ENCODE results near the gene TPM1. TPM values are rescaled to one million over a fixed set of nuclear protein-coding genes. Genes with fewer than 3 reads are reported as not detected.
A peak's percentile ranks its signal among the peaks of the same experiment; 100 is the strongest.

TPM1 gene
- total RNA-seq, 4 donors from 2014 or later: 167 to 702 (median 252) TPM

DNA sequence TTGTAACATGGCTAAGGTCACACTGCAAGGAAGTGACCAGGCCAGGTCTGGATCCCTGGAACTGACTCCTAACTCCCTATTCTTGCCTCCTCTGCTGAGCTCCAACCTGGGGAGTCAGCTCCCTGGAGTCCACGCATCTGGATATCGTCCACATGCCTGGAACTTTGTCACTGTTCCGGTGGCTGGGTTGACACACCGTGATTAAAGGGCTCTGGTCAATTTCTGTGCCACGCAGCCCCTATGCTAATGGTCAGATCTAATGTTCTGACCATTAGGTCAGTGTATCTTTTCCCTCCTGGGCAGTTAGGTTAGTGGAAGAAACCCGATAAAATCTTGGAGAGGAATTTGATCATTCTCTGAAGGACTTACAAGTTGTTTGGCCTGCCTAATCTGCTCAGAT lies 1.6 kb upstream of the TPM1 start:
- TF ChIP-seq, protein P1, sequence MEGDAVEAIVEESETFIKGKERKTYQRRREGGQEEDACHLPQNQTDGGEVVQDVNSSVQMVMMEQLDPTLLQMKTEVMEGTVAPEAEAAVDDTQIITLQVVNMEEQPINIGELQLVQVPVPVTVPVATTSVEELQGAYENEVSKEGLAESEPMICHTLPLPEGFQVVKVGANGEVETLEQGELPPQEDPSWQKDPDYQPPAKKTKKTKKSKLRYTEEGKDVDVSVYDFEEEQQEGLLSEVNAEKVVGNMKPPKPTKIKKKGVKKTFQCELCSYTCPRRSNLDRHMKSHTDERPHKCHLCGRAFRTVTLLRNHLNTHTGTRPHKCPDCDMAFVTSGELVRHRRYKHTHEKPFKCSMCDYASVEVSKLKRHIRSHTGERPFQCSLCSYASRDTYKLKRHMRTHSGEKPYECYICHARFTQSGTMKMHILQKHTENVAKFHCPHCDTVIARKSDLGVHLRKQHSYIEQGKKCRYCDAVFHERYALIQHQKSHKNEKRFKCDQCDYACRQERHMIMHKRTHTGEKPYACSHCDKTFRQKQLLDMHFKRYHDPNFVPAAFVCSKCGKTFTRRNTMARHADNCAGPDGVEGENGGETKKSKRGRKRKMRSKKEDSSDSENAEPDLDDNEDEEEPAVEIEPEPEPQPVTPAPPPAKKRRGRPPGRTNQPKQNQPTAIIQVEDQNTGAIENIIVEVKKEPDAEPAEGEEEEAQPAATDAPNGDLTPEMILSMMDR (IDR thresholded peaks at IDR 0.05): no peak
- ATAC-seq (ENCODE audit: low FRiP score) (no peak), DNase-seq (ENCODE audit: low spot score) (no peak)

DNA sequence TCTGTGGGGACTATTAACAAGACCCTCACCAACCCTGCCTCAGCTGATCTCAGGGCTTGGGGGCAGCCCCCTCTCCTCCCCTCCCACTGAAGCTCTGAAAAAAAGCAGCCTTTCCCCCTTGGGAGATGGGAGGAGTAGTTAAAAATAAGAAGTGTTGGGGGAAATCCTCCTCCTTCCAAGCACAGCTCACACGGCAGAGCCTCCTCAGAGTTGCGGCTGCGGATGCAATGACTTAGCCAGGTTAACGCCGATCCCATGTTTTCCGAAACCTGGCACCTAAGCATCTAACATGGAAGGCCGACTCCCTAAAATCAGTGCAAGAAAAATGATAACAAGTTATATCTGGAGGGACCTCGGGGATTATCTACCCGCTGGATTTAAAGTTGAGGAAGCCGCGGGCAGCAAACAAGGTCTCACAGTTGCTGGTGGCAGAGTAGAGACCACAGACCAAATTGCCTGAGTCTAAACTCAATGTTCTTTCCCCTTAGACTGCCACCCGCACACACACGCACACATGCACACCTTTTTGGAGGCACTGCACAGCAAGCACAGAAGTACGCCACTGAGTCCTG lies 1.1 kb upstream of the TPM1 start:
- DNase-seq (ENCODE audit: low spot score): no peak
- ATAC-seq (ENCODE audit: low FRiP score): no peak
- TF ChIP-seq, protein P1 (IDR thresholded peaks at IDR 0.05): no peak

DNA sequence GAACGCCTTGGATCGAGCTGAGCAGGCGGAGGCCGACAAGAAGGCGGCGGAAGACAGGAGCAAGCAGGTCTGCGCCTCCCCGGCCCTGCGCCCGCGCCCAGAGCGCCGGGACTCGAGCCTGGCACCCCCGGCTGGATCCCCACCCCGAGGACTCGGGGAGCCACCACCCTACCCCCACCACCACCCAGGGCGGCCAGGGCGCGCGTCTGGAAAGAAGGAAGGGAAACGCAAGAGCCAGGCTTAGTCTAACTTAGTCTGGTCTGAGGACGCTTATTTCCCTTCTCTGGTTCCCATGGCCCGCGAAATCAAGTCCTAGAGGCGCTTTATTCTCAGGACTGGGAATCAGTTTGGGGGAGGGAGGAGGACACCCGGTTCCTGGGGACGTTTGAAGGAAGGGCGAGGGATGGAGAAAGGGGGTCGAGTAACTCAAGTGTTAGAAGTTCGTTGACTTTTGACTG lies 359 bp downstream of the TPM1 start:
- ATAC-seq (ENCODE audit: low FRiP score): peak; percentile 16
- no peak for DNase-seq (ENCODE audit: low spot score)
- TF ChIP-seq, protein P1 (IDR thresholded peaks at IDR 0.05): no peak

DNA sequence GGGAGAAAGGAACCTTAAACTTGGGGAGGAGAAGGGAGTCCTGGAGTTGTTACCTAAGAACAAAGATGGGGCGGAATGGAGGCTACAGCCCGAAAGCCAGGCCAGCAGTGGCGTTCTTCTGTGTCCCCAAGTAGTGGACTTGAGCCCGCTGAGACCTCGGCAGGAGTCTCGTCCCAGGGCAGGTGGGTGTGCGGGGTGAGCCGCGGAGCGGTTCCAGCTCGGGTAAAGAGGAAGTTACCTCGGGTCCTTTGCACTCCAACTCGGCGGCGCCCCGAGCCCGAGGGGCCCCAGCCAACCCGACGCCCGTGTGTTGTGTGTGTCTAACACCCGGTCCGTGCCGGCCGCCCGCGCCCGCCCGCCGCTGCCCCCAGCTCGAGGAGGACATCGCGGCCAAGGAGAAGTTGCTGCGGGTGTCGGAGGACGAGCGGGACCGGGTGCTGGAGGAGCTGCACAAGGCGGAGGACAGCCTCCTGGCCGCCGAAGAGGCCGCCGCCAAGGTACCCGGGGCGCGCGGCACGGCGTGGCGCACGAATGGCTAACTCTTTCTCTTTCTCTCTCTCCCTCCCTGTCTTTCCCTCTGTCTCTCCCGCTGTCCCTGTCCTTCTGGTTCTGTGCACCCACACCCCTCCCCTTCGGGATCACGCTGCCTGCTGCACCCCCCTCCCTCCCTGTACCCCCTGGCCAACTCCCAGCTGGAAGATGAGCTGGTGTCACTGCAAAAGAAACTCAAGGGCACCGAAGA lies 959 bp downstream of the TPM1 start:
- DNase-seq (ENCODE audit: low spot score) (no peak), ATAC-seq (ENCODE audit: low FRiP score) (no peak)
- TF ChIP-seq, protein P1 (IDR thresholded peaks at IDR 0.05): no peak

DNA sequence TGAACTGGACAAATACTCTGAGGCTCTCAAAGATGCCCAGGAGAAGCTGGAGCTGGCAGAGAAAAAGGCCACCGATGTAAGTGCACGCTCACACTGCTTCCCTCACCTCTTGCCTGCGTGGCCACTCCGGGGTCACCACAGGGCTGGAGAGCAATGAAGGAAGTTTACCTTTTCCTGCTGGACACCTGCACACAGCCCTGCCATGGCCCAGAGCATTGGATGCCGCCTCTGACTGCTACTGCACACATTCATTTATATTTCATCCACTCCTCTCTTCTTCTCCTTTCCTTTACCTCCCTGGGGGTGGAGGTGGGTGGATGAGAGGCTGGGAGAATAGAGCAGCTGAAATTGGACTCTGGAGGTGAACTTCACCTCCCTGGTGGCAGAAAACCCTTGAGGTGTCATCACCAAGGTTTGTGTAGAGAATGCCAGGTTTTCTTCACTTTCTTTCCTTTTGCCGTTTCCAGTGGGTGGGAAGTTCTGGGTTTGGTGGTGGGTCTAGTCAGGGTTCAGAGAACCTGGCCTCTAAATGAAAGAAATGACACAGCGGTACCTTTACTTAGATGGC lies 1.6 kb downstream of the TPM1 start:
- no peak for ATAC-seq (ENCODE audit: low FRiP score)

DNA sequence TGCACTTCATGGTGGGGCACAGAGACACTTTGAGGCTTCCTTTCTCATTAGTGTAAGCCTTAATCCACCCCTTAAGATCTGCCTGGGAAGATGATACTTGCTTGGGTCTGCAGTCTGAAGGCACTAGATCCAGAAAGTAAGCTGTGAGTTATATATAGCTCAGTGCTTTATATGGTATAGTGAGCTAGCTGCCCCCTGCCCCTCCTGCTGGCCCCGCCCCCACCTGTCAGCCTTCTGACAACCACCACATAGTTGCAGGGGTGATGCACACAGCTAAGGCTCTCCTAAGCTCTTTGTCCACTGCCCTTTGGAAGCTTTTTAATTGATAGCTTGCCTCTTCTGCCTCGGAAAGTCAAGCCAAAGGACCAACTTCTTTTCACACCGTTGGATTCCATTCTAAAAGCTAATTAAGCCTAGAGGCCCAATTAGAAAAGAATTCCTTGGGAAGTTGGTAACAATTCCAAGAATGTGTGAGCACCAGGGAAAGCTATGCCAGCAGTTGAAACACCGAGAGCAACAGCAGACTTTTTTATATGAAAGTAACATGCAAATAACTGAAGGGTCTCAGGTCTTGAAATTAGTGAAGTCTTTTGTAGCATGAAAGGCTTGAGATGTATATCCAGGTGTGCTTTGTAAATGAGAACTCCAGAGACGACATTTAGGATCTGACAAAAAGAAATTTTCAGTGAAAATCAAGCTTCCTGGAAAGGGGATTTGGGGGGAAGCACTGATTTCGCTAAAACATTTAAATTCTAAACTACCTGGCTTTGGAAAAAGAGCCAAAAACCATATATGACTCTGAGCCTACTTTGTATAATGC lies 2.3 kb downstream of the TPM1 start:
- ATAC-seq (ENCODE audit: low FRiP score): no peak
- TF ChIP-seq, protein P1 (IDR thresholded peaks at IDR 0.05): no peak
- DNase-seq (ENCODE audit: low spot score): no peak

More for the DNA sequence above, 1.6 kb downstream of the TPM1 start:
- DNase-seq (ENCODE audit: low spot score): no peak
- TF ChIP-seq, protein P1 (IDR thresholded peaks at IDR 0.05): no peak
